Bronchial epithelial cell (primary cell): Measurements from ENCODE around the gene PCNX3. TPM values are rescaled to one million over a fixed set of nuclear protein-coding genes. Genes with fewer than 3 reads are reported as not detected.
"Not testable (repeated sequence)": the region's sequence is repeated elsewhere in the genome, so short reads cannot be mapped to it uniquely, and the experiment has no call there.

Experiments
- DNase-seq: peaks from one replicate; pipeline ENCODE4 v3.0.0-alpha.2; 2010; ENCODE audit warnings: low read depth
- FAIRE-seq: peaks from 2 replicates; lab custom pipeline; 2011; peaks lifted over from hg19 to GRCh38; lab: Jason Lieb, UNC
- H3K27me3 ChIP-seq: 2 replicates; pipeline ENCODE4 v1.5.1; 2011; ENCODE audit warnings: low read length; ENCODE audit not compliant: control insufficient read depth, insufficient read depth
- H3K36me3 ChIP-seq: 2 replicates; pipeline ENCODE4 v1.5.1; 2011; ENCODE audit warnings: low read length; ENCODE audit not compliant: control insufficient read depth, insufficient read depth
- H3K4me3 ChIP-seq: 2 replicates; pipeline ENCODE4 v1.5.1; 2011; ENCODE audit warnings: mild to moderate bottlenecking, low read depth, low read length, control low read depth
- total RNA-seq: library from RNA; depleted of rRNA; stranded (reverse); fragments of >200 nt; gene quantifications from 2 replicates; pipeline ENCODE4 v1.2.1, GENCODE V29; 2014
- TF ChIP-seq, protein P1 (sequence below): IDR thresholded peaks from 2 replicates; pipeline ENCODE4 v1.5.1; 2011; ENCODE audit warnings: mild to moderate bottlenecking, moderate library complexity, low read length, control low read depth, inconsistent platforms; ENCODE audit not compliant: insufficient read depth, severe bottlenecking

The PCNX3 gene
- total RNA-seq, 1 donor from 2014 or later = 5.3 TPM

- no peak for FAIRE-seq
- TF ChIP-seq, protein P1, sequence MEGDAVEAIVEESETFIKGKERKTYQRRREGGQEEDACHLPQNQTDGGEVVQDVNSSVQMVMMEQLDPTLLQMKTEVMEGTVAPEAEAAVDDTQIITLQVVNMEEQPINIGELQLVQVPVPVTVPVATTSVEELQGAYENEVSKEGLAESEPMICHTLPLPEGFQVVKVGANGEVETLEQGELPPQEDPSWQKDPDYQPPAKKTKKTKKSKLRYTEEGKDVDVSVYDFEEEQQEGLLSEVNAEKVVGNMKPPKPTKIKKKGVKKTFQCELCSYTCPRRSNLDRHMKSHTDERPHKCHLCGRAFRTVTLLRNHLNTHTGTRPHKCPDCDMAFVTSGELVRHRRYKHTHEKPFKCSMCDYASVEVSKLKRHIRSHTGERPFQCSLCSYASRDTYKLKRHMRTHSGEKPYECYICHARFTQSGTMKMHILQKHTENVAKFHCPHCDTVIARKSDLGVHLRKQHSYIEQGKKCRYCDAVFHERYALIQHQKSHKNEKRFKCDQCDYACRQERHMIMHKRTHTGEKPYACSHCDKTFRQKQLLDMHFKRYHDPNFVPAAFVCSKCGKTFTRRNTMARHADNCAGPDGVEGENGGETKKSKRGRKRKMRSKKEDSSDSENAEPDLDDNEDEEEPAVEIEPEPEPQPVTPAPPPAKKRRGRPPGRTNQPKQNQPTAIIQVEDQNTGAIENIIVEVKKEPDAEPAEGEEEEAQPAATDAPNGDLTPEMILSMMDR = no peak
- H3K4me3 ChIP-seq = no peak overlapping the region
- peaks cover 27% of the 10 kb centered on the region for H3K36me3 ChIP-seq
- no peaks in the 10 kb centered on the region for H3K27me3 ChIP-seq
- DNase-seq = no peak
Observed at GRCh38 chr11:65654375-65655349, 39.1 kb downstream of the PCNX3 start.

DNA sequence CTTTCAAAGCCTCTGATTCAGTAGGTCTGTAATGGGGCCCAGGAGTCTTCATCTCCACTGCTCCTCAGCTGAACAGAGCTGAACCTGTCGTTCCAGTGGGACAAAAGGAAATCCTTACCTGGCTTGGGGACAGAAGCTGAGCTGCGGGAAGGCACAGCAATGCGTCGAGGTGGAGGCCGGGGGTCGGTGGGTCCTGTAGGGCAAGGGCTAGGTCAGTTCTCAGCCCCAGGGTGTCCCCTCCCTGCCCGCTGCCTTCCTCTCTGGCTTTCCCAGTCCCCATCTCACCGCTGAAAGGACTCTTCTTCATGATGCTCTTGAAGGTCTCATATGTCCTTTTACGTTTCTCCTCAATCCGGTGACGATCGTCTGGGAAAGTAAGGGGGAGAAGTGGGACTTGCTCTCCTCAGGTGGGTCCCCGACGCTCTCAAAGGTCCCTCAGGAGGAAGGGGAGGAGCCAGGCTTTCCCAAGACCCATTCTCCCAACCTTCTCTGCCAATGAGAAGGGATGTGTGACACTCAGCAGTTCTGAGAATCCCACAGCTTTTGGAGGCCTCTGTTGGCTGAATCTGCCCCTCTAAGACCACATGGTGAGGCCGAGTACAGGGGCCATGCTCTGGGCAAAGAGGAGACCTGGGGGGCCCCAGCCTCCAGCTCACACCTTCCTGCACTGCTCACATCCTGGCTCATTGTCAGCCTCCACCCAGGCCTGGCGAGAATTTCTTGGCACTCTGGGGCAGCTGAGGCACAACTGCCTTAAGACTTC is 40.2 kb downstream of the PCNX3 start:
- FAIRE-seq = no peak
- TF ChIP-seq, protein P1 = no peak
- Histone ChIP-seq H3K36me3 (peaks cover 36% of the 10 kb centered on the region), H3K27me3 (no peaks in the 10 kb centered on the region), H3K4me3 (no peak overlapping the region)
- no peak for DNase-seq

DNA sequence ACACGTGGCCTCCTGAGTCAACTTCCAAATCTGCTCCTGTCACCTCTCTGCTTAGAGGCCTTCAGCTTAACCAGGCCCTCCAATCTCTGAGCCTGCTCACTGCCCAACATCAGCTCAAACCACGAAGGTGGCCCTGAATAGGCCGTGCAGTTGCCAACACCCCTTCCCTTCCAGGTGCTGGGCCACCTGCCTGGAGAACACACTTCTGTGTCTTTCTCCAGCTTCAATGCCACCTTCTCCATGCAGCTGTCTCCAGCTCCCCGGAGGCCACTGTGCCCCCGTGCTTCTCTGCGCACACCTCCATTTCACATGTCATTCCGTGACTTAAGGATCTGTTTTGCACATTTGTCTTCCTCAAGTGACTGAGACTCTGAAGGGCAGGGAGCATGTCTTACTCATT is 41.9 kb downstream of the PCNX3 start:
- TF ChIP-seq, protein P1 = no peak
- Histone ChIP-seq H3K27me3 (no peaks in the 10 kb centered on the region), H3K36me3 (peaks cover 43% of the 10 kb centered on the region), H3K4me3 (no peak overlapping the region)
- no peak for DNase-seq
- FAIRE-seq = peak; percentile 18

DNA sequence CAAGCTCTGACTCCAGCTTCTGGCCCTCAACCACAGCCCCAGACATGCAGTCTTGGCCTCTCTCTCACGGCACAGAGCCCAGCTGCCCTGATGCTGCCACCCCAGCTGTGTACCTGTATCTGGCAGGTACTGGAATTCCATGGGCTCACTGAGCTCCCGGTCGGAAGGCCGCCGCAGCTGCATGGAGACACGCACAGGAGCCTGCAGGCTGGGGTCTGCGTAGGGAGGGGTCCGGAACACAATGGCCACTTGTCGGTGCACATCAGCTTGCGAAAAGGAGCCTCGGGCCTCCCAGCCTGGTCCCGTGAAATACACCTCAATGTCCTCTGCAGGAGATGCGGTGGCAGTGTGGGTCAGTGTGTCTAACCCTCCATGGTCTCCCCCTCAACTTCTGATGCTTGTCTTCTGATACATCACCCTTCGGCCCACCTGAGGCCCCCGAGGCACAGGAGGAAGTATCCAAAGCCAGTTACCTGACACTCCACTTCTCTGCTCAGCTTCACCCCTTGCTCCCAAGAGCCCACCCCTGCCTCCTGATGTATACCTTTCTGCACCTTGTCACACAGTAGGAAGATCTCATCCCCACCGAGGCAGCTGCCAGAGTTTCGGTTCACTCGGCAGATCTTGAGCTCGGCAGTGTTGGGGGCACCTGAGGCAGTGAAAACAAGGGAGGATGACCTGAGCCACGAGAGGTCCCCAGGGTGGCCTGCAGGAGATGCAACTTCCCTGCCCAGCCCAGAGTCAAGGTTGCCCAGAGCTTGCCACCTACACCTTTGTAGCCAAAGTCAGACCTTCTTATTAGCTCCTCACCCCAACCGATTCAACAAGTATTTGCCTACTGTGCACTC is 42.8 kb downstream of the PCNX3 start:
- peaks cover 43% of the 10 kb centered on the region for H3K36me3 ChIP-seq
- FAIRE-seq = no peak
- no peaks in the 10 kb centered on the region for H3K27me3 ChIP-seq
- TF ChIP-seq, protein P1 = no peak
- H3K4me3 ChIP-seq = no peak overlapping the region
- no peak for DNase-seq

DNA sequence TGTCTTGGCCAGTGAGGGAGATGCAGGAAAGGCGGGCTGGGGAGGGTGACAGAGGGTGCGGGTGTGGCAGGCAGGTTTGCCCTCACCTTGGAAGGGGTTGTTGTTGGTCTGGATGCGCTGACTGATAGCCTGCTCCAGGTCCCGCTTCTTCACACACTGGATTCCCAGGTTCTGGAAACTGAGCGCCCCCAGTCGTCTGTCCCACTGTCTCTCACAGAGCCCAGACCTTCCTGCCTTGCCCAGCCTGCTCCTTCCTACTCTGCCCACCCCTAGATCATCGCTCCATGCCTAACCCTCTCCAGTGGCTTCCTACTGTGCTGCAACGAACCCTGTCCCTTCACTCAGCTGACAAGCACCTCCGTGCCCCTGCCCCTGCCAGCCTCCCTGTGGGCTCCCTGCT is 44.5 kb downstream of the PCNX3 start:
- no peak for FAIRE-seq
- Histone ChIP-seq H3K27me3 (no peaks in the 10 kb centered on the region), H3K4me3 (no peak overlapping the region), H3K36me3 (peaks cover 43% of the 10 kb centered on the region)
- no peak for DNase-seq
- TF ChIP-seq, protein P1 = no peak

DNA sequence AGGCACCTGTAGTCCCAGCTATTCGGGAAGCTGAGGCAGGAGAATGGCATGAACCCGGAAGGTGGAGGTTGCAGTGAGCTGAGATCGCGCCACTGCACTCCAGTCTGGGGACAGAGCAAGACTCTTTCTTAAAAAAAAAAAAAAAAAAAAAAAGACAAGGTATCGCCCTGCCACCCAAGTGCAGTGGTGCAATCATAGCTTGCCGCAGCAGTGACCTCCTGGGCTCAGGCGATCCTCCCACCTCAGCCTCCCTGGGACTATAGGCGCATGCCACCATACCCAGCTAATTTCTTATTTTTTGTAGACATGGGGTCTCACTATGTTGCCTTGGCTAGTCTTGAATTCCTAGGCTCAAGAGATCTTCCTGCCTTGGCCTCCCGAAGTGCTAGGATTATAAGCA is 45.3 kb downstream of the PCNX3 start:
- not testable (repeated sequence) for H3K27me3 ChIP-seq, H3K4me3 ChIP-seq, FAIRE-seq, DNase-seq
- peaks cover 39% of the 10 kb centered on the region for H3K36me3 ChIP-seq
